HG03025 (cell line): ENCODE results near the gene NFASC.

Experiments used
- ATAC-seq: cut with Tn5 transposase; IDR thresholded peaks from one replicate; pipeline ENCODE4 v1.9.1; 2021; ENCODE audit warnings: mild to moderate bottlenecking, moderate library complexity; ENCODE audit not compliant: unreplicated experiment, low FRiP score

Gene NFASC

GRCh38 chr1:204976646-204977045 lies 106.0 kb downstream of the NFASC start:
- no peak for ATAC-seq

- no peak for ATAC-seq
Measured at GRCh38 chr1:204977318-204977717, 106.7 kb downstream of the NFASC start.

- ATAC-seq, result no peak
Measured at GRCh38 chr1:204978782-204979181, 108.1 kb downstream of the NFASC start.

- ATAC-seq, result no peak
Measured at GRCh38 chr1:204979306-204979705, 108.6 kb downstream of the NFASC start.

GRCh38 chr1:204979891-204980649 lies 109.4 kb downstream of the NFASC start:
- ATAC-seq, result no peak

GRCh38 chr1:204980840-204981405 lies 110.3 kb downstream of the NFASC start:
- no peak for ATAC-seq

GRCh38 chr1:204983136-204983535 lies 112.5 kb downstream of the NFASC start:
- ATAC-seq, result no peak

- ATAC-seq, result no peak
Measured at GRCh38 chr1:204983881-204984280, 113.2 kb downstream of the NFASC start.

GRCh38 chr1:204984499-204984898 lies 113.8 kb downstream of the NFASC start:
- ATAC-seq, result no peak

- no peak for ATAC-seq
Measured at GRCh38 chr1:204986181-204986580, 115.5 kb downstream of the NFASC start.

GRCh38 chr1:204987689-204988088 lies 117.0 kb downstream of the NFASC start:
- ATAC-seq, result no peak

- ATAC-seq, result no peak
Measured at GRCh38 chr1:204988196-204988595, 117.5 kb downstream of the NFASC start.

GRCh38 chr1:204989266-204990058 lies 118.8 kb downstream of the NFASC start:
- no peak for ATAC-seq

- no peak for ATAC-seq
Measured at GRCh38 chr1:204990059-204990664, 119.5 kb downstream of the NFASC start.

GRCh38 chr1:204990721-204991341 lies 120.2 kb downstream of the NFASC start:
- ATAC-seq, result no peak

- no peak for ATAC-seq
Measured at GRCh38 chr1:204991342-204991844, 120.7 kb downstream of the NFASC start.

- ATAC-seq, result no peak
Measured at GRCh38 chr1:204992201-204992997, 121.7 kb downstream of the NFASC start.

- ATAC-seq, result no peak
Measured at GRCh38 chr1:204992998-204993314, 122.3 kb downstream of the NFASC start.

- ATAC-seq, result no peak
Measured at GRCh38 chr1:204994086-204994862, 123.6 kb downstream of the NFASC start.
